DMS53 treated with DMSO at 0.1 percent for 48 hours (cell line): ENCODE results near the gene S100Z.
"Not testable (repeated sequence)": the region's sequence is repeated elsewhere in the genome, so short reads cannot be mapped to it uniquely, and the experiment has no call there.

Experiments used
- DNase-seq: peaks from one replicate; lab custom pipeline; 2025; ENCODE audit not compliant: unreplicated experiment; lab: John Stamatoyannopoulos, UW

Gene S100Z

GRCh38 chr5:76867827-76868693 lies 18.2 kb downstream of the S100Z start:
- peak; percentile 73 for DNase-seq

GRCh38 chr5:76870046-76870445 lies 20.2 kb downstream of the S100Z start:
- DNase-seq: no peak

GRCh38 chr5:76874088-76874581 lies 24.3 kb downstream of the S100Z start:
- peak; percentile 57 for DNase-seq

- no peak for DNase-seq
These were observed 39.0 kb downstream of the S100Z start for GRCh38 chr5:76888733-76889300.

GRCh38 chr5:76893294-76893693 lies 43.5 kb downstream of the S100Z start:
- DNase-seq: no peak

- DNase-seq: no peak
These were observed 46.4 kb downstream of the S100Z start for GRCh38 chr5:76896196-76896595.

GRCh38 chr5:76901522-76901921 lies 51.7 kb downstream of the S100Z start:
- no peak for DNase-seq

- no peak for DNase-seq
These were observed 58.4 kb downstream of the S100Z start for GRCh38 chr5:76908166-76908565.

GRCh38 chr5:76910344-76910933 lies 60.6 kb downstream of the S100Z start:
- DNase-seq: not testable (repeated sequence)

GRCh38 chr5:76914671-76915070 lies 64.9 kb downstream of the S100Z start:
- not testable (repeated sequence) for DNase-seq

GRCh38 chr5:76918539-76918938 lies 68.7 kb downstream of the S100Z start:
- no peak for DNase-seq

GRCh38 chr5:76920491-76920890 lies 70.7 kb downstream of the S100Z start:
- DNase-seq: no peak

GRCh38 chr5:76926329-76927105 lies 76.7 kb downstream of the S100Z start:
- DNase-seq: no peak

GRCh38 chr5:76927961-76928360 lies 78.1 kb downstream of the S100Z start:
- DNase-seq: no peak

GRCh38 chr5:76930083-76930482 lies 80.3 kb downstream of the S100Z start:
- no peak for DNase-seq

GRCh38 chr5:76938177-76938576 lies 88.4 kb downstream of the S100Z start:
- DNase-seq: no peak

- no peak for DNase-seq
These were observed 91.2 kb downstream of the S100Z start for GRCh38 chr5:76941000-76941399.

GRCh38 chr5:76941442-76941841 lies 91.6 kb downstream of the S100Z start:
- DNase-seq: no peak

GRCh38 chr5:76942581-76942980 lies 92.8 kb downstream of the S100Z start:
- DNase-seq: no peak

GRCh38 chr5:76943006-76943405 lies 93.2 kb downstream of the S100Z start:
- DNase-seq: no peak

- no peak for DNase-seq
These were observed 94.8 kb downstream of the S100Z start for GRCh38 chr5:76944638-76945037.
